ENCODE measurements around the gene MRPL18.

DNA sequence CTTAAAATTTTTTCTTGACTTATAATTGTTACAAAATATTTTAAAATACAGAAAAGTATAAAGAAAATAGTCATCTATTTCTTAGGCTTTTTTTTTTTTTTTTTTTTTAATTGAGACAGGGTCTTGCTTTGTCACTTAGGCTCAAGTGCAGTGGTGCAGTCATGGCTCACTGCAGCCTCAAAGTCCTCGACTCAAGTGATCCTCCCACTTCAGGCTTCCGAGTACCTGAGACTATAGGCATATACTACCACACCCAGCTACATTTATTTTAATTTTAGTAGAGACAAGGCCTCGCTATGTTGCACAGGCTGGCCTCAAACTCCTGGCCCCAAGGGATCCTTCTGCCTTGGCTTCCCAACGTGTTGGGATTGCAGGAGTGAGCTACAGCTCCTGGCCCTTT lies 33.8 kb upstream of the MRPL18 start:
- TF ChIP-seq TAF1 (IDR thresholded peaks at IDR 0.05; ENCODE audit: borderline replicate concordance, low read depth, low read length): no peak
- TF ChIP-seq POLR2A (IDR thresholded peaks at IDR 0.05; ENCODE audit: low read depth, low read length): no peak
- no peak for TF ChIP-seq POLR2AphosphoS5 (IDR thresholded peaks at IDR 0.05; ENCODE audit: low read depth, low read length)

Measured in GM12892 (cell line).